HTERT RPE-1 (cell line): ENCODE measurements around the gene RBBP8.

Experiments used
- in situ Hi-C: fragments of 300-500 bp; cut with MboI; formaldehyde crosslinking; loops from 4 replicates; pipeline ENCODE4 v1.14.3; 2020; ENCODE audit warnings: low sequenced_read_pairs

Gene RBBP8

DNA sequence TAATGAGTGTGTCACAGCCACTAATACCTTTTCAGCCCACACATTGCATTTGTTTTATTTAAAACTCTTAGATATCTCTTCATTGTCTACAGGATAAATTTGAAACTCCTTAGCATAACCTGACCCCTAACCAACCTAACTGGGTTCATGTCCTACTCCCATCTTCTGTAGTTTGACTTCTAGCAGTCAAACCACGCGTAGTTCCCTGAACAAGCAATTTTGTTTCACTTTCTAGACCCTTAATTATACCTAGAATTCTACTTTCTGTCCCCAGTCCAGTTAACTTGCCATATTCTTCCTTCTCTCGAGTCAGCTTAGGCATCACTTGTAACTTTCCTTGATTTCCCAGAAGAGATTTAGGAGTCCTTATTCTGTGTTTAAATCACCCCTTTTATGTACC is 55.1 kb downstream of the RBBP8 start:
- in situ Hi-C loops = no loop called here

GRCh38 chr18:22998344-22998743 is 65.2 kb downstream of the RBBP8 start:
- in situ Hi-C loops = no loop called here

DNA sequence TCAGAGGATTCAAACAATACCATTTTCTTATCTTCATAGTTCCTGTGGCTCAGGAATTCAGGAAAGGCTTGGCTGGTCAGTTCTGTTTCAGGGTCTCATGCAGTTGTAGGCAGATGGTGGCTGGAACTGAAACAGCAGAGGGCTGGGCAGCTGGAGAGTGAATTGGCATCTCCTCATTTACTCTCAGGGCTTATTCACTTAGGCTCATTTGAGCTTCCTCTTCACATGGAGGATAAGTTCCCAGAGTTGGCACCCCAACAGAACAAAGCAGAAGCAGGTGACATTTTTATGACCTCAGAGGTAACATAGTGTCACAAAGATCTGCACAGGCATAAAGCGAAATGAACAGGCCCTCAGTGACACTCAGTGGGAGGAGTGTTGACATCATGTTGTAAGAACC is 66.1 kb downstream of the RBBP8 start:
- in situ Hi-C loops = no loop called here

DNA sequence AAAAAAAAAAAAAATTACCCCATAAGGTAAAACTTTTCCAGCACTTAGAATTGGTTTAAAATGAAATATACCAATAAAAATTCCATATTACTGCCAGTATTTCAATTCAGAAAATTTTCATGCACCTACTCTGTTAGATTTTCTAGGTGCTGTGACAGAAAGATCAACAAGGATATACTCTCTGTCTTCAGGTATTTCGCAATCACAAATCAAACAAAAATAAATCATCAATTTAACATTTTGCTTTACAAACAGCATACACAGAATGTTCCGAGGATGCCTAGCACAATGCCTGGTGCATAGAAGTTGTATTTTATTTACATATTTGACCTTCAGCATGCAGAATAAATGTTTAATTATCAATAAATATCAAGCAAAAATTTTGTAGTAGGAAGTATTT is 66.5 kb downstream of the RBBP8 start:
- in situ Hi-C loops = no loop called here

GRCh38 chr18:23003289-23003688 is 70.2 kb downstream of the RBBP8 start:
- in situ Hi-C loops = no loop called here

DNA sequence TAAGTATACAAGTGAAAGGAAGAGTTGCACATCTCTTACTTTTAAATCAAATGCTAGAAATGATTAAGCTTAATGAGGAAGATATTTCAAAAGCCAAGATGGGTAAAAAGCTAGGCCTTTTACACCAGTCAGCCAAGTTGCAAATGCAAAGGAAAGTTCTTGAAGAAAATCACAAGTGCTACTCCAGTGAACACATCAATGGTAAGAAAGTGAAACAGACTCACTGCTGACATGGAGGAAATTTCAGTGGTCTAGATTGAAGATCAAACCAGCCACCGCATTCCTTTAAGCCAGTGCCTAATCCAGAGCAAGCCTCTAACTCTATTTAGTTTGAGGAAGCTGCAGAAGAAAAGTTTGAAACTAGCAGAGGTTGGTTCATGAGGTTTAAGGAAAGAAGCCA is 79.1 kb downstream of the RBBP8 start:
- in situ Hi-C loops = no loop called here

- in situ Hi-C loops = no loop called here
Measured at GRCh38 chr18:23020555-23021294, 87.6 kb downstream of the RBBP8 start.

- in situ Hi-C loops = no loop called here
Measured at GRCh38 chr18:23021623-23022022, 88.5 kb downstream of the RBBP8 start.

DNA sequence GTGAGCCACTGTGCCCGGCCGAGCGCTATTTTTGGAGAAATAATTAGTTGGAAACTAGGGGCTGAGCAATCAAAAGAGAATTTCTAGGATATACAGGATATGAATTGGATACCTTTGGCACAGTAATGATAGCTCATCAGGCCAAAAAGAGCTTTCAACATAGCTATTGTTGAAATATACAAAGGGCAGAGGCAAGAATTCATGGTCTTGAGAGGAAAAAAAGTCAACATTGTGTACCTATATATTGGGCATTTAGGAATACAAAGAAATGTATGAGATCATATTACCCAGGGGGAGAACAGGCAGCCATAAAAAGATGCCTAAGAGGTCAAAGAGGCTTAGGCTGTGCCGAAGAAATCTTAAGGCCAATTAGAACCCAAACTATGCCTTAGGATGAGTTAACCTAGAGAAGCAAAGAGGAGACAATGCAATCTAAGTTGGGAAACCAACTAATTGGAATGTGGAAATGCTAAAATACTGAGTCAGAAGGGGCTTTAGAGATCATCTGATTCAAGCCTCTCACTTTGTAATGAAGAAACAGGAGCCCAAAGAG is 99.0 kb downstream of the RBBP8 start:
- in situ Hi-C loops = no loop called here

GRCh38 chr18:23033056-23033455 is 99.9 kb downstream of the RBBP8 start:
- in situ Hi-C loops = no loop called here

GRCh38 chr18:23036660-23037201 is 103.6 kb downstream of the RBBP8 start:
- in situ Hi-C loops = no loop called here

GRCh38 chr18:23037646-23038045 is 104.5 kb downstream of the RBBP8 start:
- in situ Hi-C loops = no loop called here

DNA sequence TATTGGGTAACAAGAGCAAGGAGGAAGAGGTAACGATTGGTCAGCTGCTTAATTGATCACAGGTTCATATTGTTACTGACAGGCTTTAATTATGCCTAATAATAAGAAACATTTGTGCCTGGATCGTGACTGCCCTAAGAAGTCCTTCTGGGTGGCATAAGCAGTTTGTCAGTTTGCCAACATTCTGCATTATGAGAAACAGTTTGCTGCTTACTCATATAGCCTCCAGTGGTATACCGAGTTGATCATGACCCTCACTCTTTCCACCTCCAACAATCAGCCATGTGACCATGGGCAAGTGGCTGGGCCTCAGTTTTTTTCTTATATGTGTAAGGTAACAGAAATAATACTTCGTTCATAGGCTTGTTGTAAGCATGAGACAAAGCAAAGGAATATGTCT is 105.6 kb downstream of the RBBP8 start:
- in situ Hi-C loops = no loop called here

DNA sequence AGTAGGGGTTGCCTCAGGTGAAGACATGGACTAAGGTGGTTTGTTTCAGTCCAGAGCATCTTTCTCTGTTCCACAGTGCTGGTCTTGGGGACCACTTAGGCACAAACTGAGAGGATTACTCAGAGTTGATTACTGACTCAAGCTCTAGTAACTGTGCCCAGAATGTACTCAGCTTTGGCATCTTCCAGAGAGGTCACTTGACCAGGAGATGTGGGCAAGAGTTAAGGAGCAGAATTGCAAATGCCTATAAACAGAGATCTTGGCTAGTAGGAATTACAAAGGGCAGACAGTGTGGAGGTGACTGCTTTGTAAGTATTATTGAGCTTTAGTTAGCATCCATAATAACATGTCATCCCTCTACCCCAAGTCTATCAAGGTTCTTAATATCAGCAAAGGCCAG is 109.0 kb downstream of the RBBP8 start:
- in situ Hi-C loops = no loop called here

DNA sequence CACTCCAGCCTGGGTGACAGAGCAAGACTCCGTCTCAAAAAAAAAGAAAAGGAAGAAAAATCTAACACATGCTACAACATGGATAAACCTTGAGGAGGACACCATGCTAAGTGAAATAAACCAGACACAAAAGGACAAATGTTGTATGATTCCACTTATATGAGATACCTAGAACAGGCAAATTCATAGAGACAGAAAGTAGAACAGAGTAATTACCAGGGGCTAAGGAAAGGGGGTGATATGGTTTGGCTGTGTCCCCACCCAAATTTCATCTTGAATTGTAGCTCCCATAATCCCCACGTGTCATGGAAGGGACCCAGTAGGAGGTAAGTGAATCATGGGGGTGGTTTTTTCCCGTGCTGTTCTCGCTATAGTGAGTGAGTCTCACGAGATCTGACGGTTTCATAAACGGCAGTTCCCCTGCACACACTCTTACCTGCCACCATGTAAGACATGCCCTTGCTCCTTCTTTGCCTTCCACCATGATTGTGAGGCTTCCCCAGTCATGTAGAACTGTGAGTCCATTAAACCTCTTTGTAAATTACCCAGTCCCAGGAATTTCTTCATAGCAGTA is 110.8 kb downstream of the RBBP8 start:
- in situ Hi-C loops = no loop called here

GRCh38 chr18:23049698-23050373 is 116.7 kb downstream of the RBBP8 start:
- in situ Hi-C loops = no loop called here

- in situ Hi-C loops = no loop called here
Measured at GRCh38 chr18:23053776-23054457, 120.8 kb downstream of the RBBP8 start.

DNA sequence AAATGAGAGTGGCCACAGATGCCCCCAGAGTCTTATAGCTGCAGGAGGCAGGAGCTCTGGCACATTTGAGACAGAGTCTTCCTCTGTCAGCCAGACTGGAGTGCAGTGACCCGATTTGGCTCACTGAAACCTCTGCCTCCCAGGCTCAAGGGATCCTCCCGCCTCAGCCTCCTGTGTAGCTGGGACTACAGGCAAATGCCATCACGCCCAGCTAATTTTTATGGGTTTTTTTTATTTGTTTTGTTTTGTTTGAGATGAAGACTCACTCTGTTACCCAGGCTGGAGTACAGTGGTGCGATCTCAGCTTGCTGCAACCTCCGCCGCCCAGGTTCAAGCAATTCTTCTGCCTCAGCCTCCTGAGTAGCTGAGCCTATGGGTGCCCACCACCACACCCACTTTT is 121.4 kb downstream of the RBBP8 start:
- in situ Hi-C loops = no loop called here

DNA sequence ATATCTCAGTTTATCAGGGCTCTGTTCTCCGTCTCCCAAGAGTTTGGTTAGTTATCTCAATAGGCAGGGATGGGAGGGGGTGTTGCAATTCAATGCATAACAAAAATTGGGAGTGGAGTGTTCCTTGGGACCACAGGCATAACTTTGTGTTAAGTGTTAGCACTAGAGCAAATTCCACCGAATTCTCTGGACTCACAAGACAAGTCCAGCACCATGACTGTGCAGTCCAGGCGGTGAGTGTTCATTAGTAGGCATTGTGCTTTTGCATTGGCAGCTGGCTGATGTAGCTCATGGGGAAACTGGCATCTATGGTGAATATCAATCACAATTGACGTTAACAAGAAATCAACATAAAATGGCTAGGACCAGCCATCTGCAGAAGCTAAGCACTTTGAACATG is 123.2 kb downstream of the RBBP8 start:
- in situ Hi-C loops = no loop called here

- in situ Hi-C loops = no loop called here
Measured at GRCh38 chr18:23057096-23057495, 124.0 kb downstream of the RBBP8 start.

DNA sequence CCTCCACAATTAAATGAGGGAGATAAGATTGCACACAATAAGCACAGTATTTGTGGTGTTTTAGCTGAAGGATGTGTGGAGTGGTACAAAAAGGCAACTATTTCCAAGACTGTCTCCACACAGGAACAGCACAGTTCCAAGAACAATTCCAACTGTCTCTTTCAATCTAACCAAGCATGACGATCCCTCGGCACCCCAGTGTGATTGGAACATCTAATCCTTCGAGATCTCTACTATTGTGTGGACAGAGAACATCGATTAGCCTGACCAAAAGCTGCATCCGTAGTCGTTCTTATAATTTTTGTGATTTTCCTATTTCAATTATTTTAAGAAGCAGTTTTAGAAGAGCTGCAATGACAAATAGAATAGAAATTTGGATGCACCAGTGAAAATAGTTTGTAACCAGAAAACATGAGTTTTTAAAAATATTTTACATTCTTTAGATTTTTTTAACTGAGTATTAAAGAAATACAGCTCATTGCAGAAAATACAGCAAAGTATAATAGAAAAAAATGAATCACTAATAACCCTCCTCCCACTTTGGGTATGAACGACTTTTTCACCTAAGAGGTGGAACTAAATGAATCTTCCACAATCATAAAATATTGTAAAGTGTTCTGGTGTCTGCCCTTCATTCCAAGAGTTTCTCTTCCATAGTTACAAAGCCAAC is 125.8 kb downstream of the RBBP8 start:
- in situ Hi-C loops = no loop called here
